Stimulated activated CD8-positive, alpha-beta memory T cell treated with anti-CD3 and anti-CD28 coated beads, Interleukin-12 subunit alpha, Interleukin-12 subunit beta, amount 100 ng/mL, for 4 hours (primary cell): ENCODE measurements around the gene CDRT15.
A peak's percentile ranks its signal among the peaks of the same experiment; 100 is the strongest.
"Not testable (repeated sequence)": the region's sequence is repeated elsewhere in the genome, so short reads cannot be mapped to it uniquely, and the experiment has no call there.

Source experiments
- DNase-seq: peaks from one replicate; pipeline ENCODE4 v3.0.0-alpha.2; 2020; ENCODE audit warnings: low read depth

Gene CDRT15

DNA sequence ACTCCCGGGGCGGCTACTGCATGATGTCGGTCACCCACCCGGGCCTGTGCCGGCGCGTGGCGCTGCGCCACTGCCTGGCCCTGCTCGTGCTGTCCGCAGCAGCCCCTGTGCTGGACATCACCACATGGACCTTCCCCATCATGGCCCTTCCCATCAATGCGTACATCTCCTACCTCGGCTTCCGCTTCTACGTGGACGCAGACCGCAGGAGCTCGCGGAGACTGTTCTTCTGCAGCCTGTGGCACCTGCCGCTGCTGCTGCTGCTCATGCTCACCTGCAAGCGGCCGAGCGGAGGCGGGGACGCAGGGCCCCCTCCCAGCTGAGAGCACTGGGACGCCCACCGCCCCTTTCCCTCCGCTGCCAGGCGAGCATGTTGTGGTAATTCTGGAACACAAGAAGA is 29.8 kb downstream of the CDRT15 start:
- DNase-seq, result no peak

DNA sequence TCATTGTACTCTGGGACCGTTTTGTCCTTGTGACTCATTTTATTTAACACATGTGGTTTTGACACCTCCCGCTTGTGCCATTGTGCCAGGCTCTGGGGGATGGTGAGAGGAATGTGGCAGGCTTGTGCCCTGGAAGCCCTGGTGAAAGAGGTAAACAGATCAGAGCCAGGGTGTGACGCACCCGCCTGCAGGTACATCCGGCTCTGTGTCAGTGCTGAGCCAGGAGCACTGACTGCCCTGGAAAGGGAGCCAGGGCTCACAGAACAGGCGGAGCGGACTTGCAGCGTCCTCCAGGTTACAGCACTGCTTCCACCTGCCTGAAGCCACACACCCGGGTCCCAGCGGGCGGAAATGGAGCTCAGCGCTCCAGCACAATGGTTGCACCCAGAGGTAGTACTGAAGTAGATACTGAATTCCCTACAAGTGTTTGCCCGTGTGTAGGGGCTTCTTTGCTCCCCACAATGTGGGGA is 30.6 kb downstream of the CDRT15 start:
- peak; percentile 58 for DNase-seq

DNA sequence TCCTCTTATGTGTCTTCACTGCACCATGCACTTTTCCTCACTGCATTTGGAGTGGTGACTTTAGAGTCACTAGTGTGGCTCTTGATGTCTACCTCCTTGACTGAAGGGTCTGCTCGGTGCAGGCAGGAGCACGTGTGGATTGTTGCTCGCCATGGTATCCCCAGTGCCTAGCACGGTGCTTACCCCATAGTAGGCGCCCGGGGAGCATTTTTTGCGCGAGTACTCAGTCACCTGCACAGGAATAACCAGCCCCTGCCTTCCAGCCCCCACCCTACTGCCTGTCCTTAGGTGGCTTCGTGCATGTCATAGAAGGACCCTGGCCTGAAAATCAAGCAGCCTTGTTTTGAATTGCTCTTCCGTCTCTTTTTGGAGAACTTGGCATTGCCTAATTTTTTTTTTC is 31.3 kb downstream of the CDRT15 start:
- no peak for DNase-seq

DNA sequence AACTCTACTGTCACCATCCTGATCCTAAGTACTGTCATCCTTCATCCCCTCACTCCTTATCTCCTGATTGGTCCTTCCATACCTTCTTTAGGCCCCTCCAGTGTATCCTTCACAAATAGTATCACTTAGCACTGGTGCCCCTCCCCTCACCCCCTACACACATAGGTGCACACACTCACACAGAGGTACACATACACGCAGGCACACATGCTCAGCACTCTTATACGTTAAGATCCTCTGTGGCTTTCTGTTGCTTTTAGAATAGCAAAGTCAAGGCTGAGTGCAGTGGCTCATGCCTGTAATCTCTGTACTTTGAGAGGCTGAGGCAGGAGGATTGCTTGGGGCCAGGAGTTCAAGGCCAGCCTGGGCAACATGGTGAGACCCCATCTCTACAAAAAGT is 32.1 kb downstream of the CDRT15 start:
- DNase-seq, result no peak

DNA sequence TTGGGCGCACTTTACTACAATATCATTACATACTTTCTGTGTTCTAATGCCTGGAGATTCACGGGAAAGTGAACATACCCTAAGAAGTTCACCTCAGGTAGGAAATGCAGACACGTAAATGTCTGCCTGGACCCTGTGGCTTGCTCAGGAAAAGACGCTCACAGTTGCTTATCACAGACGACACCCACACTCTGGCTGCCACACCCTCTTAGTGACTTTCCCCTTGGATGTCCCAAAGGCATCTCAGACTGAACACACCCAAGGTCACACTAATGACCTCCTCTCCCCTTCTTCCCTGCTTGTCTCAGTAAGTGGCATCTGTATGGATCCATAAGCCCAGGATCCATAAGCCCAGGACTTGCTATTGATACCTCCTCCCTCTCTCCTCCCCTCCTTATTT is 32.6 kb downstream of the CDRT15 start:
- no peak for DNase-seq

DNA sequence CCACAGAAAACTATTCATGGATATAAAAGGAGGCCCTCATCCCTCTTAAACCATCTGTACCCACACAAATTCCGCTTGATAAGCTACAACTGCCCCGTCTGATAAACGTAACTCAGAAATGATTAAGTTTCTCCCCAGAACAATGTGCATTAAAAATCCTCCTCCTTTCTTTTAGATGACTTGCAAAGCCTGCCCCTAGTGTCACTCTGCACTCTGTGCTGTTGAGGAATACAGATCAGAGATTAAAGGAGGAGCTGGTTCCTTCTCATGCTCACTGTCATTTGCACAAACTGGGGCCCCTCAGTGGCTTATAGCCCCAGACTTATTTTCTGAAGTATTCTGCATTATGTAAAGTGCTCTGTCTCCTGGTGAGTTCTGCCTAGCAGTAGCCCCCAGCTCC is 33.3 kb downstream of the CDRT15 start:
- no peak for DNase-seq

DNA sequence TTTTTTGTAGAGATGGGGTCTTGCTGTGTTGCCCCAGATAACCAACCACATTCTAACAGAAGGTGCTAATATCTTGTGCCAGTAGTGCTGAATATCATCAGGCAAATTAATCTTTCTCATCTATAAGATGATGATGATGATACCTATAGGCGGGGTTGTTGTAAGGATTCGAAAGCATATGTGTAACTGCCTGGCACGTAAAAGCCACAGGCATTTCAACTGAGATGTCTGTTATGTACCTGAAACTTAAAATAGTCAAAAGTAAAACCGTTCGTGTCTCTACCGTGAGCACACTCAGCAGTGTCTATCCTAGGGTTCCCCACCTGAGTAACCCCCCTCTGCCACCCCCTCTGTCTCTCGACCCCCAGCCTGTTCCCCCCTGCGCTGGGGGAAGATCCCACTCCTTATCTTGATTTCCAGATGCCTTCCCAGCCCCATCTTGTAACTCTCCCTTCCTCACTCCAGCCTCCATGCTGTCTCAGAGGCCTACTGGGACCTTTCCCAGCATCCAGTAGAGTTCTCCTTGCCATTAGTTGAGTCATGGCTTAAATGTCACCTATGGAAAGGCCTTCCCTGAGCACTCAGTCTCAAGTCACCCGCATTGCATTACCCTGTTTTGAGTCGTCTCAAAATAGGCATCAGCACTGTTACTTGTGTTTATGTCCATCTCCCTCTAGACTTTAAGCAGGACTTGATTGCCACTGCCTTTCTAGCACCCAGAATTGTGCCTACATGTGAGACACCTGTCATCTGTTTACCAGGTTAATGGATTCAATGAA is 34.1 kb downstream of the CDRT15 start:
- DNase-seq, result no peak

DNA sequence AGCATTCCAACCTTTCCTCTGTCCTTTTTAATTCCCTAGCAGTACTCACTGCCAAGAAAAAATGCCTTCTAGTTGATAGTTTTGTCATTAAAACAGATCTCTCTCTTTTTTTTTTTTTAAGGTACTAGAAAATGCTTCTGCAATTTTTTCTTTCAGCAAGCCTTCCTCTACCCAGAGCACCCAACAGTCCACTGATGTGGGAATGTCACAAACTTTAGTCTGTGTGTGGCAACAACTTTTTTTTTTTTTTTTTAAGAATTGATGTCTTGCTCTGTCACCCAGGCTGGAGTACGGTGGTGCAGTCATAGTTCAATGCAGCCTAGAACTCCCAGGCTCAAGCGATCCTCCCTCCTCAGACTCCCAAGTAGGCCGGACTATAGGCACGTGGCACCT is 34.7 kb downstream of the CDRT15 start:
- no peak for DNase-seq

DNA sequence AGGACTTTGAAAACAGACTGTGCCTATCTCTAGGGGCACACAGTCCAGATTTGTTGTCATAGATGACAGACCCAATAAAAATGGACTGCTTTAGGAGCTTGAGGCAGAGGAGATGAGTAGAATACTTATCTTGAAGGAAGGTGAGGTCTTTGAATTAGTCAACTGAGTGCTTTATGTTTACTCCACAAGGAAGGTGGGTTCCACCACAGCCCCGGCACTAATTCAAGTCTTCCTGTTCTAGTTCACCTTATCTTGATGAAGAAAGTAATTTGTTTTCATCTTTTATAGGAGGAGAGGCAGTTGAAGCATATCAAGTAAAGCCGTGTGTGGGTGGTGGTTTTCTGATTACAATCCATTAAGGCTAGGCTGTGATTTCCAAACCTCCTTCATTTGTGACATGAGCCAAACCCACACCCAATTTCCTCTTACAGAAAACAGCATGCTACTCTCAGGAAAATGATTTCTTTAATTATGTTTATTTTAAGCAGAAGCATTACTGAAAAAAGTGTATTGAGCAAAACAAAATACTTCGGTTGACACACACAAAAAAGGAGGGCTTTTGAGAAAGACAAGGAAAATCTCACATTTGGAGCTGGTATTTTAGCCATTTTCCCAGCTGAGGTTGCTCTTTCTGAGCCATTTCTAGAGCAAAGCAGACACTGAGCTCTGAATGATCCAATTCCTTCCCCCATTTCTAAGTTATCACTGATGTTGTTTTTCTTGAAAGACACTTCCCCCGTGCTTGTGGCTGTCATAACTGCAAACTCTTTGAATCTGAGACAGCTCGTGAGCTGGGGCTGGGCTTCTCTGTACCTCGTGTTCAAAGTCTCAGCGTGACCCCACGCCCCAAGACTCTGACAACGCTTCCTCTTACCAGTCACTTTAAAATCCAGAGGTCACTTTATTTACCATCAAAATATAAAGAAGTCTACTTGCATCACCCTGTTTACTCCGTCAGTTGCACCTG is 35.4 kb downstream of the CDRT15 start:
- peak; percentile 27 for DNase-seq

DNA sequence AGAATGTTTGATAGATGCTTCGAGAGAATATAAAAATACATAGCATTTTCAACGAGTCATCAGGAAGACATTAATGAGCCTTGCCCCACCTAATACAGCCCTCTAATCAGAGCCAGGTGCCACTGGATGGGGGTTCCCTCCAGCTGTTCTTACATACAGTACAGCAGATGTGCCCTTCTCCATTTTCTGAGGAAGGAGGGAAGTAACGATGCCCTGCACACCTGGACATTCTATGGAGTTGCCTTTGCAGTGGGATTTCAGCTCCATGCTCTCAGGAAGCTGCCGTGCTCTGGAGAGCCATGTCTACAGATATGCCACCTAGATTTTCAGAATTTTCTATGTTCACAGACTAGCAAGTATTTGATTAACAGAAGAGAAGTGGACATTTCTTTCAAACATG is 36.3 kb downstream of the CDRT15 start:
- no peak for DNase-seq

DNA sequence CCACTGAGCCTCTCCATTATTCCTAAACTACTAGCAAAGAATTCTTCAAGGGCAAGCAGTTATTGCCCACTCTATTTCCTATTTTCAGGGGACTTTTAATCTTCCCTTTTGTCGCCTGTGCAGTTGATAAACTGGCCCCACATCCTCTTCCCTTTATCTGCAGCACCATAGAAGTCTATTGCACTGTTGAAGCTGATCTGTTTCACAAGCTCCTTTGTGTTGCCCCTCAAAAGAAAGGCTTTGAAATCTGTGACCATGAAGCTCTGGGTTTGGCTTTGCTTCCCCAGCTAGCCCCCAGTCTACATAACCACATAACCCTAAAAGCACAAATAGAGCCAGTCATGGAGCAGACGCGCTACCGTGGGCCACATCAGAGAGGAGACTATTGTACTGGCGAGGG is 37.1 kb downstream of the CDRT15 start:
- DNase-seq, result no peak

DNA sequence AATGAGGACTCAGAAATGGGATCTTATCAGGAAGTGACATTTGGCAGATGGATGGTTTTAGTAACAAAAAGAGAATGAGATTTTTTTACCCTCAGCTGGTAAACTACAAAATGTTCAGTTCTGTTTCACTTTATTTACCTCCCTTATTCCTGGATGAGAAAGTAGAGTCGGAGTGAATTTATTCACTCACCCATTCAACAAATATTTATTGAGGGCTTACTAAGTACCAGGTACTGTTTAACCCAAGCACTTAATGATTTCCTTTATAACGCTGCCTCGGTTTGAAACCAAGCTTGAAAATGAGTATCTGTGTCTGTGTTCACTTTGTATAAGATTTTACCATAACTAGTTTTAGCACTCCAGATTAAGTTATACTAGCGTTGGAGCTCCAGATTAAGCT is 38.1 kb downstream of the CDRT15 start:
- no peak for DNase-seq

DNA sequence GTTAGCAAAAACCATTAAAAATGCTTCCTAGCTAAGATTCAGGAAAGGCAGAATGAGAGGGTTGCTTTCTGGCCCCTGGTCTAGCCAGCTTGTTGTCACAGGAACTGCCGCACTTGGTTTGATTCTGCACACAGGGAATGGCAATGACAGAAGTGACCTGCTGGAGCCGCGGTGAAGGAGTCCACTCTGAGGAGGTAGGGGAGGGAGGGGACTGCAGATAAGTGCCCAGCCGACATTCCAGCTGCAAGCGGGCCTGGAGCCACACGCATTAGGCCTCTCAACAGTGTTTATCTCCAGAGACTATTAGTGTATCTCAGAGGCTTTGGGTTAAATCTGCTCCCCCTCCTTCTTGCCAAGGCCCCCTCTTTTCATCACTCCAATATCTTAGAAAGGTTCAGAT is 38.6 kb downstream of the CDRT15 start:
- no peak for DNase-seq

DNA sequence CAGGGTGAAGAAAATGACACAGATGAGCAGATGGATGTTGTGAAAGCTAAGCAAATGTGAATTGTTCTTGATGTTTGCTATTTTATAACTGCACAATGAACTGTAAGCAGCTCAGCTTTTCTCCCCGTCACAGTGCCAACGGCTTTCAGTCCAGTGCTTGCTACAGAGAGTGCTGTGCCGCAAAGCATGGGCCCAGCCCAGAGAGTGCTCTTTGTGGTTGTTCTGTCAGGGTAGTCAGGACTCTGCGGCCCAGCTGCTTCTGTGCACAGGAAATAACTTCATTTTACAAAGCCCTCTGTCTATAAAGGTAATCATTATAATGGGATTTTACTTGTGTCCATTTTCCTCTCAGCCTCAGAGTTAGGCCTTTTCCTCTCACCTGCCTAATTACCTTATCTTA is 39.1 kb downstream of the CDRT15 start:
- peak; percentile 33 for DNase-seq

DNA sequence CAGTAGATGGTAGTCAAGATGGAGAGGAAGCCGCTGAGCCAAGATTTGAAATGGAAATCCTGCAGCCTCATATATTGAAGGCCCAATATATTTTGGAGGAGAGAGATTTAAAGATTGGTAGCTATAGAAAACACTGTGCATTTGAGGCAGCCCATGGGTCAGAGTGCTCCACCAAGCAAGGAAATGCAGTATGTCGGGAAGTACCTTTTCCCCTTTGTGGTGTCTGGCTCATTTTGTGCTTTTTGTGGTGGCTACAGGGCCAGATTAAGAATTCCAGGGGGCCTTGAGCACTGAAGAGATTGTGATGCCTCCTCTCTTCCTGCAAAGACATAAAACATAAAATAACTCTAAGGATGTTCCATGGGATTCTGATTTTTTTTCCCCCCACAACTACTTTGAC is 39.6 kb downstream of the CDRT15 start:
- DNase-seq, result no peak

DNA sequence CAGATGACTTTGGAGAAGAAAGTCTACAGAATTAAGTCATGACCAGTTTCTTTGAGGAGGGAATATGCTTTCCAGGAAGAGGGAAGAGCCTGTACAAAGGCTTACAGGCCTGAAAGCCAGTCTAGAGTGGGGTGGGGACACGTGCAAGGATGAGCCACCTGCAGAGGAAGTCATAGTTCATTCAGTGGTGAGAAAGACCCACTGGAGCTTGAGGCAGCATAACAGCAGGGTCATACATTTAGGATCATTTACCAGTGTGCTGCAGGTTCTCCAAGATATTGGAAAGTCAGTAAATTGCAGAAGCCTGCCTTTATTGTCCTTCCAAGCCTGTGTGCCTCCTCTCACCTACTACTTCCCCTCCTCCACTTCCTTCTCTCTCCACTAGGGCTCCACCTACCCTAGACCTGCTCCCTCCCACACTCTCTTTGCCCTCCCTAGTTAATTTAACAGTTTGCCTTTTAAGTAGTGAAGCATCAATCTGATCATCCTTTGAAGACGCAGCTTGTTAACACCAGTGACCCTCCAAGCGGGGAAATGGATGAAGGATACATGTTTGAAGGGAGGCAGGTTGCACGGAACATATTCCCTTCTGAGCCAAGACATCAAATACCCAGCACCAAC is 40.2 kb downstream of the CDRT15 start:
- no peak for DNase-seq

DNA sequence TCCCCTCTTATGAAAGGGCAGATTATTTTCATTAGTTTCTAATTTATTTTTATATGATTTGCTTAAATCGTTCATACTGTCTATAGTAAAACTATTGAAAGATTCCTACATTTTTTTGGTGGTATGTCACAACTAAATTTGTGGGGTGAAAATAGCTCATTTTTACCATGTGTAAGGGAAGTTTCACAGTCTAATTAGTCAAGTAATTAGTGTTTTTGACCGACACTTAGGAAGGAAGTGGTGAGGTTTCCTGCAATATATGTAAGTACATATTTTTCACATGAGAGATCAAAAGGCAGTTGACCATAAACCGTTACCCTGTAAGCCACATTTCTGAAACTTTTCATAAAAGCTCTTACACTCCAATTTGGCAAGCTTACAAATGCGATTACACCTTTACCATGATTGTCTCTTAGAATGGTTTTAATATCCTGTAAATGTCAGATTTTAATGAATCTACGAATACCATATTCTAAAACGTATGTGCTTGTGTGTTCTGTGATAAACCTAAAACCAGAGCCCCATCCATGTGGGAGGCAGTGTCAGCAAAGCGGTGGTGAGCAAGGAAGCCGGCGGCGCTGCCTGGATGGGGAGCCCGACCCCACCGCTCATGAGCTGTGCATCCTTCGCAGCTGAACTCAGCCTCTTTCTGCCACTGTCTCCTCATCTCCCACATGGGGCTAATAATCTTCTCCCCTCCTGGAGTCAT is 43.9 kb downstream of the CDRT15 start:
- not testable (repeated sequence) for DNase-seq

DNA sequence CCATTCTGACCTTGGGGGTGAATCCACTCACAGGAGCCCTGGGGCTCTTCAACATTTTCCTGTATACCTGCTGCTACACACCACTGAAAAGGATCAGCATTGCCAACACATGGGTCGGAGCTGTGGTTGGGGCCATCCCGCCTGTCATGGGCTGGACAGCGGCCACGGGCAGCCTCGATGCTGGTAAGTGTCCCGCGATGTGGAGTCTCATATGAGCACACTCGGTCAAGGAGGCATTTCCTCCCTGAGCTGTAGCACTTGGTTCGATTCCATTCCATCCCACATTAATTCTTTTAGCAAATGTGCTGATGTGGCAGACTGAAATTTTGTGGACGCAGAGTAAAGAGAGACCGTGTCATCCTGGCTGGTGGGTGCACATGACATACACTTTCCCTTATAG is 44.6 kb downstream of the CDRT15 start:
- DNase-seq, result not testable (repeated sequence)

DNA sequence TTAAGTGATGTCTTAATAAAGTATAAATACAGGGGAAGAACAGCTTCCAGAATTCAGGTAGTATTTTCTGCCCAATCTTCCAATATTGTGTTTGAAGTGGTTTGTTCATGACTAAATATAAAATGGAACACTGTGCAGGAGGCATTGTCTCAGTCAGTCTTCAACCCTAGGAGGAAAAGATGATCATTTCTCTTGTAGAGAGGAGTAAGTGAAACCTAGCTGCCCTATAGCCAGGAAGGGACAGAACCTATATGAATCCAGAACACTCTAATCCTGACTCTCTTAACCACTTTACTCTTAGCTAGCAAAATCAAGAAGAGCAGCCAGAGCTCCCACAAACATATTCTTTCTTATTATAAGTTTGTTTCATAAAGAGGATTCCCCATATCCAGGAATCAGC is 45.2 kb downstream of the CDRT15 start:
- DNase-seq, result not testable (repeated sequence)

DNA sequence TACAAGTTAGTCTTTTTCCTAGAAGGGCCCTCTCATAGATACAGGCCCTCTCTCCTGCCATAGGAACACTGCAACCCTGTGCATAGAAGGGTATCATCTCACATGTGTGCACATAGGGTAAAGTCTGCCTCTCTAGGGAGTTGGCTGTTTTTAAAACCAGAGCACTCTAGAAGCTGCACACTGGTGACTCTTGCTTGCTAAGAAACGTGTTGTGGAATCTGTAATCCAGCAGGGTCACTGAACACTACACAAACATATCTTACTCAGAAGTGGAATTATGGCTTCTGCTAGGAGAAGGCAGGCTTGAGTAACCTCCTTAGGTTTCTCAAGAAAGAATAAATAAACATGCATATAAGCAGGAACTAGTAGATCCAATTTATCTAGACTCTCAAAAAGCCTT is 45.9 kb downstream of the CDRT15 start:
- DNase-seq, result not testable (repeated sequence)

DNA sequence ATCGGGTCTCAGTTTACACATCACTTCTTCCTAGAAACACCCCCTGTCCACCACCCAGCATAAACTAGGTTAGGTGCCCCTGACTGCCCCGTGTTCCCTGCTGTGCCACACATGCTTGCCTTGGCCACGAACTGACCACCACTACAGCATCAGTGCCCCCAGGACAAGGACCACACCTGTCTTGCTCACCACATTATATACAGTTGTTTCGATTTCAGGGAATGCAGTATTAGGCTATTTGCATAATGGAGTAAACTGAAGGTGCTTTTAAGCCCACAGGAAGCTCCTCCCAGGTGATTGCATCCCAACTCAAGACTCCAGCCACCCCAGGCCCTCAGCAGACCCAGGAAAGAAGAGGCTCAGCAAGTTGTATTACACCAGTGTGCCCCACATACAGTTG is 50.2 kb downstream of the CDRT15 start:
- not testable (repeated sequence) for DNase-seq
